ENCODE measurements around the gene EEIG1. TPM values are rescaled to one million over a fixed set of nuclear protein-coding genes. Genes with fewer than 3 reads are reported as not detected.

Gene EEIG1
- total and polyA plus RNA-seq, 2 of the 4 experiments (the other 2 are of a cell fraction): 1.1 to 23.2 TPM

GRCh38 chr9:127980060-127980705, 606 bp downstream of the EEIG1 start:
- Histone ChIP-seq H2BK5ac (ENCODE audit: low read depth, low read length, poor library complexity, severe bottlenecking) (peak overlapping the region; percentile 53), H3K56ac (ENCODE audit: extremely low read depth, insufficient read depth, low read length) (peak overlapping the region; percentile 16; the same call in 1 of the 2 replicates), H3K4me3 (ENCODE audit: insufficient read depth, low read depth, low read length) (peak overlapping the region; percentile 61), H2AK5ac (ENCODE audit: low read depth, low read length) (no peak overlapping the region), H3K18ac (ENCODE audit: low read depth, low read length) (no peak overlapping the region), H3K79me1 (ENCODE audit: low read depth in 1 of 2, low read length in 2 of 2) (peaks cover 24 to 58% of the 10 kb centered on the region in 2 experiments), H2AFZ (replicated peaks; ENCODE audit: low read length, poor library complexity) (peak overlapping the region; percentile 83), H2AK9ac (replicated peaks; ENCODE audit: low read depth, low read length, poor library complexity) (peak overlapping the region; percentile 97), H3K9me3 (ENCODE audit: control insufficient read depth, insufficient read depth, low read length) (no peaks in the 10 kb centered on the region), H2BK15ac (ENCODE audit: low read depth, low read length) (no peak overlapping the region), H3K4me2 (ENCODE audit: low read depth, low read length) (peak overlapping the region; percentile 96), H4K5ac (ENCODE audit: low read depth, low read length) (no peak overlapping the region), H3K4ac (ENCODE audit: low read depth, low read length) (peak overlapping the region; percentile 55; the same call in 1 of the 2 replicates), H4K8ac (ENCODE audit: low read depth in 2 of 2, low read length in 2 of 2) (no peak overlapping the region), H3K27me3 (ENCODE audit: control insufficient read depth, insufficient read depth, low read length) (no peaks in the 10 kb centered on the region), H3K36me3 (ENCODE audit: control insufficient read depth, insufficient read depth, low read length) (no peaks in the 10 kb centered on the region), H4K91ac (ENCODE audit: insufficient read depth, low read depth, low read length) (no peak overlapping the region), H3K9ac (ENCODE audit: low read depth, low read length) (peak overlapping the region; percentile 76), H4K20me1 (ENCODE audit: insufficient read depth, low read length) (peaks cover 51% of the 10 kb centered on the region), H3K4me1 (ENCODE audit: control insufficient read depth, insufficient read depth, low read length) (peaks cover 27% of the 10 kb centered on the region), H3K9me1 (ENCODE audit: insufficient read depth, low read length) (peaks cover 11% of the 10 kb centered on the region; the same call in 1 of the 2 replicates), H3K27ac (ENCODE audit: insufficient read depth, low read length) (peak overlapping the region; percentile 62), H2BK120ac (ENCODE audit: low read depth, low read length) (no peak overlapping the region), H3K23ac (ENCODE audit: low read depth, low read length) (peak overlapping the region; percentile 33), H2BK20ac (ENCODE audit: low read depth, low read length) (no peak overlapping the region), H3K14ac (replicated peaks; ENCODE audit: low read depth, low read length) (peak overlapping the region; percentile 71; the same call in 1 of the 2 replicates)
- intact Hi-C loops (cut with micrococcal nuclease) (no loop called here), in situ Hi-C loops (cut with MboI; ENCODE audit: low sequenced_read_pairs) (no loop called here), dilution Hi-C loops (cut with HindIII; ENCODE audit: low sequenced_read_pairs, unreplicated experiment) (no loop called here)
- BruUV-seq (replicated peaks): TSS peak; percentile 54
- TF ChIP-seq MAZ (IDR thresholded peaks at IDR 0.05; ENCODE audit: borderline replicate concordance, low read depth, low read length): no peak
- no peak for TF ChIP-seq USF2 (IDR thresholded peaks at IDR 0.05; ENCODE audit: low read depth, low read length)
- TF ChIP-seq MXI1 (IDR thresholded peaks at IDR 0.05; ENCODE audit: borderline replicate concordance, low read depth, low read length): peak; percentile 49; the same call in 1 of the 2 replicates
- DNase-seq: no peak
- CTCF ChIA-PET: no interaction called here
- ATAC-seq (ENCODE audit: low read depth): peak; percentile 18
- POLR2A ChIA-PET (ENCODE audit: unreplicated experiment): interaction anchor here (0.6 kb wide), 1 partner anchor 412 kb away, joined by 3 read pairs; a partner anchor contains a TSS
- WGBS, 2 experiments (ENCODE audit: extremely low coverage in 2 of 2, insufficient read length in 1 of 2): 1% methylated on average over 21 of the region's 61 CpGs; no CpG with 5 or more reads in 1 of the 2 experiments
